HS-27A (cell line): ENCODE measurements around the gene RAP1A.
"Not testable (repeated sequence)": the region's sequence is repeated elsewhere in the genome, so short reads cannot be mapped to it uniquely, and the experiment has no call there.

Experiments used
- DNase-seq: peaks from one replicate; pipeline ENCODE4 v3.0.0-alpha.2; 2012; ENCODE audit warnings: low read depth, missing footprints

RAP1A gene

DNA sequence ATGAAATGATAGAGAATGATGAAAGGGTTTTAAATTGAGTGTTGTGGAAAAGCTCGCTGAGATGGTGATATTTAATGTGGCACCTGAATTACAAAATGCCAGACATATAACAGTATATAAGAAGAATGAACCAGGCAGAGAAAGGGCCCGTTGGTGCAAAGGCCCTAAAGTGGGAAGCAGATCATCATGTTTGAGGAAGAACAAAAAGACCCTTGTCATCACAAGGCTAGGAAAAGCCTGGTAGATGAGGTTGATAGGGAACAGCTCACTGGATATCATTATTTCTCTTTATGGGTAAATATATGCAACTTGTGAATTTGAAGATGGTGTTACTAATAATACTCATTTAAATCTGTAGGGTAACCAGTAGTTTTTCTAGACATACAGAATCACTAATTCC, 11.0 kb downstream of the RAP1A start:
- DNase-seq = no peak

DNA sequence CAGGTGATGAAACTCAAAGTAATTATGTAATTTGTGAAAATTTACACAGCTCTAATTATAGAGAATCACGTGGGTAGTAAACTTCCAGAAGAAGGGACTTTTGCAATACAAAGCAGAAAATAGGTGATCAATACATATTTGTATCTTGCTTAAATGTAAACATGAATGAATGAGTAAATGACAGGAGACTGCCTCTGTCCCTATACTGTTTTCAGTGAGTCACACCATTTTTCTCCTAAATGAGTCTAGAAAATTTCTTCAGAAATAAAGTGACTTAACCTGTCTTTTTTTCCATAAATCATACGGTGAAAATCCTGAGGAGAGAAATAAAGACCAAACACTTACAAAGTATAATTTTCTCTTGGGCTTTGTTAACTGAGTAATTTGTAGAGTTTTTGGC, 11.9 kb downstream of the RAP1A start:
- DNase-seq = no peak

DNA sequence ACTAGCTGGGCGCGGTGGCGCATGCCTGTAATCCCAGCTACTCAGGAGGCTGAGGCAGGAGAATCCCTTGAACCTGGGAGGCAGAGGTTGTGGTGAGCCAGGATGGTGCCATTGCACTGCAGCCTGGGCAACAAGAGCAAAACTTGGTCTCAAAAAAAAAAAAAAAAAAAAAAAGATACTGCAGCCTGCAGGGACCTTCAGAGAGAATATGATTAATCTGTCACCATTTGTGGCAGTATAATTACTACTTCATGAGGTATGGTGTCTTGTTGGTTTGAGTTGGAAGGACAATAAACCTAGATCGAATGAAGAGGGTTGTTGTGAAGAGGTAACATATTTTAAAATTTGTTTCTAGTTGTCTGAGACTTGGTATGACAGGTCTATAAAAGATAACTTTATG, 13.2 kb downstream of the RAP1A start:
- DNase-seq = not testable (repeated sequence)

DNA sequence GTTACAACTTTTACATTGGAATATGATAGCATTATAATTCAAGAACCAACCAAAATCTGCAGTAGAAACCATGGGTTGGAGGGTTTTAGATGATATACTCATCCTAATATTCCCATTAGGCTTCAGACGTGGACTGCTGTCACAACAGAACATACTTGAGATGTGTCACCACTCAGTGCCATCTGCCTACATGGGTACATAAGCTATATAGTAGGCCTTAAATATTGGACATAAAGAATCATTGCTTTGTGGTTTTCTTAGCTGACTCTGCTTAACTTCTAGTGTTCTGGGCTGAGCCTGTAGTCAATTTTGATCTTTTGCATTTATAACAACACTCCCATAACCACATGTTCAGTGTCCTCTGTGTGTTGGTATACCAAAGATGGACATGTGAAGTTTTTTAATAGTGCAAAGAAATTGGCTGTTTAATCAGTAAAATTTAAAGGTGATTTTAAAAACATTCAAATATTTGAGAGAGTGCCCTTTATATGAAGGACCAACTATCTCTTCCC, 14.2 kb downstream of the RAP1A start:
- DNase-seq = no peak

DNA sequence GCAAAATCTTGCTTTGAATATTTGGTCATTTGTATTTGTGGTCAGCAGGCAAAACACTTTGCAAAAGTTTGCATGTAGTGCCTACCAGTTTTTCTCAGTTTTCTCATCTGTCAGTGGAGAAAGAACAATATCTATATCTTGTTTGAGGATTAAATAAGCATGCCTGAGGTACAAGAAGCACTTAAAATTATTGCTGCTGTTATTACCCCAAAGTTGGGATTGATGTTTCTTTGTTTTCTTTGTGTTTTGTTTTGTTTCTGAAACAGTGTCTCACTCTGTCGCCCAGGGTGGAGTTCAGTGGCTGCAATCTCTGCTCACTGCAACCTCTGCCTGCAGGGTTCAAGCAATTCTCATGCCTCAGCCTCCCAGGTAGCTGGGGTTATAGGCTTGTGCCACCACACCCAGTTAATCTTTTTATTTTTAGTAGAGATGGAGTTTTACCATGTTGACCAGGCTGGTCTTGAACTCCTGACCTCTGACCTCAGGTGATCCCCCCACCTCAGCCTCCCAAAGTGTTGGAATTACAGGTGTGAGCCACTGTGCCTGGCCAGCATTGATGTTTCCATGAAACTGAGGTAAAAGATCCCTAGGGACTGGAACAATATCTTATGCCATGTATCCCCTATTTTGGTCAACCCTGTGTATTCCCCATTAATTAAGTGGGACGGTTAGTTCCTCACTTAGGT, 15.9 kb downstream of the RAP1A start:
- DNase-seq = no peak

DNA sequence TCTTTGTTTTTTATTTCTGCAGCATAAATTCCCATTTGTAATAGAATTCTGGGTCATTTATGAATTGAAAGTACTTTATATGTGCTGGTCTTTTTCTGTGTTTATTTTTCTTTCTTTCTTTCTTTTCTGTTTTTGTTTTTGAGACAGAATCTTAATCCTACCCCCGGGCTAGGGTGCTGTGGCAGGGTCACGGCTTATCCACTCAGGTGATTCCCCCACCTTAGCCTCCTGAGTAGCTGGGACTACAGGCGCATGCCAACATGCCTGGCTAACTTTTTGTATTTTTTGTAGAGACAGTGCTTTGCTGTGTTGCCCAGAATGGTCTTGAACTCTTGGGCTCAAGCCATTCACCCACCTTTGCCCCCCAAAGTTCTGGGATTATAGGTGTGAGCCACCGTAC, 18.7 kb downstream of the RAP1A start:
- no peak for DNase-seq

DNA sequence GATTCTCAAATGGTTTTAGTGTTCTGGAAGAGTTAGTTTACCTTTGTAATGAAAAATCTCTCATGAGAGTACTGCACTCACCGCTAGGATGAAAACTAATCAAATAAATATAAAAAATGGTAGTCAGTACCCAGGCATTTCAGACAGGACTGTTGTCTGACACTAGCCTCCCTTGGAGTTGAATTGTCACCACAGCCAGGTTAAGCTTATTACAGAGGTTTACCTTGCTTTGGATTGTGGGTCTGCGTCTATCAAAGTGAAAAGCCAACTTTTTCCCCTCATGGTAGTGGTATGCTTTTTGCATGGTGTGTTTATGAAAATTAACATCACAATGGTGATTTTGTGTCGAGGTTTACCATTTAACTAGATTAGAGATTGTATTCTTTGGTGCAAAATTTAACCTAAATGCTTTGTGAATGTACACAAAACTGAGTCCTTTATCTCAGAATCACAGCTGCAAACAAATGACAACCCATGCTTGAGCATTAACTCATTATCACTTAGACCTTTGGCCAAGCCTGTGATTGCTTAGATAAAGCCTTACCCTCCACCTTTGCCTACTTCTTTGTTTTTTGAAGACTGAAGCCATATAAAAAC, 20.1 kb downstream of the RAP1A start:
- DNase-seq = no peak

DNA sequence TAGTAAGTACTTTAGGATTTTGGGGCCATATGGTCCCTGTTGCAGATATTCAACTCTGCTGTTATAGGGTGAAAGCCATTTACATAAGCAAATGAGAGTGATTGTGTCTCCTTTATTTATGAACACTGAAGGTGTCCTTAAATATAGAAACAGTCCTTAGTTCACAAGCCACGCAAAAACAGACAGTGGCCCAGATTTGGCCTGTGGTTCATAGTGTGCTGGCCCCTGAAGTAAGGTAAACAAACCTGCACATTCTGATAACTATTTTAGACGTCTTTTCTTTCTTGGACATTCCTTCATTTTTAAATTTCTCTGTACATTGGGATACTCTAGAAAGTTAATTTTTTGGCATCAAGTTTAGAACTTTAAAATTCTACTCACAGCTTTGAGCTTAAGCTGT, 23.5 kb downstream of the RAP1A start:
- no peak for DNase-seq

DNA sequence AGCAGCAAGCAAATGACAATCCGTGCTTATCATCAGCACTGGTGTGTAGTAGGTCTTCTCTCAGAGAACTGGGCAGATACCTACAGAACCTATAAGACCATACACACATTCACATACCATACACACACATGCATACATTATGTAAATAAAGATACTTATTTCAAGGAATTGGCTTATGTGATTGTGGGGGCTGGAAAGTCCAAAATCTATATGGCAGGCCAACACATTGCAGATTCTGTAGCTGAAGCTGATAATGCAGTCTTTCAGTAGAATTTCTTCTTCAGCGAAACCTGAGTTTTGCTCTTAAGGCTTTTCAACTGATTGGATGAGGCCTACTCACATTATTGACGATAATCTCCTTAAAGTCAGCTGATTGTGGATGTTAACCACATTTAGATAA, 24.1 kb downstream of the RAP1A start:
- DNase-seq = no peak

DNA sequence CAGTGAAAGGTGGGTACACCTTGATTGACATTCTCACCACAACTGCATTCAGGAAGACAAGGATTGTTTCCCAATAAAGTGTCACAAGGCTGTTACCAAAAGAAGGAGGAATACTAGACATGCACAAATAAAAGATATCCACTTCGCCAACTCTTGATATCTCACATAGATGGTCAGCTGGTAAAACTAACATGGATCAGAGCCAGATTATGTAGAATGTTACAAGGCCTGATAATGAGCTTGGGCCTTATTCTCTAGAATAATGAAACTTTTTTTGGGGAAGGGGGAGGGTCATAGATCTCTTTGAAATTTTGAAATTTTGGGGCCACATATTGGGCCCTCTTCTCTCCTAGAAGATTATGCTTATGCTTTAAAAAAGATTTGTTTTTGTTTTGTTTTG, 24.9 kb downstream of the RAP1A start:
- no peak for DNase-seq

DNA sequence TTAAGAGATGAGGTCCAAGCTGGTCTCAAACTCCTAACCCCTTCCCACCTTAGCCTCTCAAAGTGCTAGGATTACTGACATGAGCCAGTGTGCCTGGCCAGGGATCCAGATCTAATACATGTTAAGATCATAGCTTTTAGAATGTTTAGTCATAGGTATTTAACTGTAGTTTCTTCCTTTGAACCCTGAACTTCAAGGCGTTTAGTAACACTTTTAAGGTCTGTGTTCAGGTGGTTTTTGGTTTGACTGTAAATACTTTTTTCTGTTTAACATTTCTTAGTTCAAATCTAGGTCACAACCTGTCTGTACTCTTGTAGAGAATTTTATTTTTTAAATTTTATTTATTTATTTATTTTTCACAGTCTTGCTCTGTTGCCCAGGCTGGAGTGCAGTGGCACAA, 28.1 kb downstream of the RAP1A start:
- DNase-seq = no peak

DNA sequence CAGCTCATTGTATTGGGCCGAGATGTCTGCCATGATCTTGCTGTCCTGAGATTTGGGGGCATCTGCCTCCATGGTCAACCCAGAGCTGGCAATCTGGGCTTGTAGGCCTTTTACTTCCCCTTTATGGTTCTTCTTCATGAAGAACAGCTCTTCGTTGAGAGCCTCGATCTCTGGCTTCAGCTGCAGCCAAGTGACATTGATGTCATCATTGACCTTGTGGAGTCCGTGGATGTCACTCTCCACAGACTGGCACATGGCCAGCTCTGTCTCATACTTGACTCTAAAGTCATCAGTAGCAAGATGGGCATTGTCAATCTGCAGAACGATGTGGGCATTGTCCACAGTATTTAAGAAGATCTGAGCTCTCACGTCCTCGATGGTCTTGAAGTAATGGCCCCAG, 29.2 kb downstream of the RAP1A start:
- DNase-seq = no peak

DNA sequence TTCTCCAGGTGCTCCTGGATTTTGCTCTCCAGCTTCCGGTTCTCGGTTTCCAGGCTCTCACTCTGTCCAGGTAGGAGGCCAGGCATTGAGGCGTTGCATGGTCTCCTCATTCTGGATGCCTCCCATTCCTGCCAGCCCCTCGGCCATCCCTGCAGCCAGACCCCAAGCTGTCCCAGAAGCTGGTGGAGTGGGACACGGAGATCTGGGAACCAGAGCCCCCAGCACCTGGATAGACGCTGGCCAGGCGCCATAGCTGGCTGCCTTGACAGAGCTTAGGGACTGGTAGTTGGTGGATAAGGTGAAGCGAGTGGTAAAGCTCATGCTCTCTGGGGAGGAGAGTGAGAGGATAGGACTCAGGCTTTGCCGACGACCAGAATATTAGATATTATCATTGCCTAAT, 29.6 kb downstream of the RAP1A start:
- DNase-seq = no peak

DNA sequence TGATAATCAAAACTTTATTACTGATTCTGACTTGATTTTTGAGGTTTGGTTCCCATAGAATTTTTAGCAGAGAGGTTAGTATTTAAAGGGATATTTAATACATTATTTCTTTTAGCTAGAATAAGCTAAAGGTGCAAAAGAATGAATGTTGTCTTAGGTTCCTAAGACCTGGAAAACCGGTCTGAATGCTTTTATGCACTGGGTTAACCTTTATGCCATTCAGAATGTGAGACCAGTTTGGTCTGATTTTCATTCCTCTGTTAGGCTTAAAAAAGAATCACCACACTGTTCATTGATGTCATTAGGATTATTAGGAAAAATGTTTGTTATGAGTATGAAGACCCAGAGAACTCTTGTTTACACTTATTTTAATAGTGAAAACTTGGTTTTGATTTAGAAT, 30.1 kb downstream of the RAP1A start:
- DNase-seq = no peak

DNA sequence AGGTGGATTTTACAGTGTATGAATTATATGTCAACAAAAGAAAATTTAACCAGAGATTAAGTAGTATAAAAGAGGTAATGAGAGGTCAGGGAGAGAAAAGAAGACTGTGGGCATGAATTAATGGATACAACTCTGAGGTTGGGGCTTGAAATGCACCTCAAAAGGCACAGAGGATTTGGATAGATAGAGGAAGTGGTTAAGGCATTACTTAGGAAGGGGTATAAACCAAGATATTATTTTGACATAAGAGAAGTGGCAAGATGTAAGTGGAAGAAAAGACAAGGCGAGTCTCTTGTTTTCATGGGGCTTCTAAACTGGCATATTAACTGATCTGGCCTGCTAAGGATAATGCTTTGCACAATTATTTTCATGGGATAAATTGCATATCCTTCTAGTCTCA, 34.1 kb downstream of the RAP1A start:
- DNase-seq = no peak

DNA sequence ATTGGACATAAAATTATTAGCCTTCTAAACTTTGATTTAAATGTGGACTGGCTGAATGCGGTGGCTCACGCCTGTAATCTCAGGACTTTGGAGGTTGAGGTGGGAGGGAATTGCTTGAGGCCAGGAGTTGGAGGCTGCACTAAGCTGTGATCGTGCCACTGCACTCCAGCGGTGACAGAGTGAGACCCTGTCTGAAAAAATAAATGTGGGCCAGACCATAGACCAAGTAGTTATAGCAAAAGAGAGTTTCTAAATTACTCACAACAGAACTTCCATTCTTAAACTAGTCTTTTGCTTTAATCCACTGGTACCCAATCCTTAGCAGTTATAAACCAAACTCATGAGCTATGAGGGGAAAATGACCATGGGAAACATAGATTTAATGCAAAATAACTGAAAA, 35.2 kb downstream of the RAP1A start:
- DNase-seq = no peak

DNA sequence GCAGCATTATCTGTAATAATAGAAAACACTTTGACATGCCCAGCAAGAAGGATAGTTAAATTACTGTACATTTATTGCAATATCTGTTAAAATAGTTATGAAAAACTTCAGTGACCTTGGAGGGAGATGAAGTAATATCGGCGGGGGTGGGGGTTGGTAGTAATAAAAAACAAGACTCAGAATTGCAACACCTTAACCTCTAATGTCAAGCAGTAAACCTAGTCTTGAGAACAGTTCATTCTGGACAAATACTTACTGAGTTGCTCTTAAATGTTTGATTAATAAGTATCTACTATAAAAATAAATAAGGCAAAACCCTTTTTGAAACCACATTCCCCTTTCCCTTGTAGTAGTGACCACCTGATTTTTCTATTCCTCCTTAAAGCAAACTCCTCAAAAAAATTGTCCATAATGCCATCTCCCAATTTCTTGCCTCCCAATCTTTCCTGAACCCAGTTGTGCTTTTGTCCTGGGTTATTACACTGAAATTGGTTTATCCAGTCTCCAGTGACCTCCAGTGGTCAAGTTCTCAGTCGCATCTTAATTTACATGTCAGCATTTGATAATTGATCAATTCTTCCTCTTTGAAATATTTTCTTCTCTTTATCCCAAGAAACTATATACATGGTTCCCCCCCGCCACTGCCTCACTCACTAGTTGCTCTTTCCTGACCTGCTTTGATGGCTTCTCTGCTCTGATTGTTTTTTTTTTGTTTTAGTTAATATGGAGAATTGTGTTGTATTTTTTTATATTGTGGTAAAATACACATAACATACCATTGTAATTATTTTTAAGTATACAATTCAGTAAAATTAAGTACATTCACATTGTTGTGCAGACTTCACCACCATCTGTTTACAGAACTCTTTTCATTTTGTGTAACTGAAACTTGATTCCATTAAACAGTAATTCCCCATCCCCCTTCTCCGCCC, 36.8 kb downstream of the RAP1A start:
- DNase-seq = peak; percentile 27

DNA sequence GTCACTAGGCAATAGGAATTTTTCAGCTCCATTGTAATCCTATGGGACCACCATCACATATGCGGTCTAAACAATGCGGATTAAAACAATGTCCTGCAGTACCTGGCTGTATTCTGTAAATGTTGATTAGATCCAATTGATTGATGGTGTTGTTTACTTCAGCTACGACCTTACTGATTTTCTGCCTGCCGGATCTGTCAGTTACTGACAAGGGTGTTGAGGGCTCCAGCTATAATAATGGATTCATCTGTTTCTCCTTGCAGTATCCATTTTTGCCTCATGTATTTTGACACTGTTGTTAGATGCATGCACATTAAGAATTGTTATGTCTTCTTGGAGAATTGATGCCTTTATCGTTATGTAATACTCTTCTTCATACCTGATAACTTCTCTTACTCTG, 39.0 kb downstream of the RAP1A start:
- DNase-seq = no peak

DNA sequence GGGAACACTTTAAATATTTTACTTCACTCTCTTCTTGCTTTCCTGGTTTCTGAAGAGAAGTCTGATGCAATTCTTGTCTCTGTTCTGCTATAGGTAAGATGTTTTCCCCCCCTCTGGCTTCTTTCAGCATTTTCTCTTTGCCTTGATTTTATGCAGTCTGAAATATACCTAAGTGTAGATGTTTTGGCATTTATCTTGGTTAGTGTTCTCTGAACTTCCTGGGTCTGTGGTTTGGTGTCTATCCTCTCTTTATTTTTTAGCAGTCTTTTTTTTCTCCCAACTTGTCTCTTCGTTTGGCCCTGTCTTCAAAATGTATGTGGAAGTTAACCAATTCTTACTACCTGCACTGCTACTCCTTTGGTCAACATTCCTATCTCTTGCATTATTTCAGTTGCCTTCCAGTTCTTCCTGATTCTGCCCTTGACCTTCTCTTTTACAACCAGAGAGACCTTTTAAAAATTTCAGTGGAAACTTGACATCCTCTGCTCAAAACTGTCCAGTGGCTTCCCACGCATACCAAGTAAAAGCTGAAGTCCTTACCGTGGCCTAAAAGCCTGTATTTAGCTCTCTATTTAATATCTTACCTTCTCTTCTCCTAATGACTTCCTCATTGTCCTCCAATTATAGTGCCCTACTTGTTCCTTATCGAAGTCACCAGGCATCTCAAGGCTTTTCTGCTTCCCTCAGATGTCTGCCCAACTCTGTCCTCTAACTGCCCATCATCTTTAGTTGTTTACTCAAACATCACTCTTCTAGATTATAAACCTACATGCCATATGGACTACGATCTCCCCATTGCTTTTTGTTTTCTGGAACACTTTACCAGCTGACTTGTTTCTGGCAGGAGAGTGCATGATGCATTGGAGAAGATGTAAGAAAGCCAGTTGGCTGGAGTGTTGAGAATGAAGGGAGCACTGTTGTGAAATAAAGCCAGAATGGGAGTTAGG, 40.9 kb downstream of the RAP1A start:
- no peak for DNase-seq

DNA sequence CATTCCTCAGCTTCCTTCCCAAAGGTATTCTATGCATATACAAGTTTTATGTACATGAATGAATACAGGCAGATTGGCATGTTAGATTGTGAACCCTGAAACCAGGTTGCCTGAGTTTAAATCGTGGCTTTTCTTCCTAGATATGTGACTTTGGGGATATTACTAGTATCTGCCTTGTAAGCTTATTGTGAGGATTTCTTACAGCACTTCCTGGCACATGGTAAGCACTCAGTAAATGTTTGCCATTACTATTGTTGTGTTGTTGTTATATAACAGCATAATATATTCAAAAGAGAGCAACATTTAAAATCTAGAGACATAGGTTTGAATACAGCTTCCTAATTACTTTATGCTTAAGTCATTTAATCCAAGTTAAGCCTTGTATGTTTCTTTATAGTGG, 45.1 kb downstream of the RAP1A start:
- no peak for DNase-seq

DNA sequence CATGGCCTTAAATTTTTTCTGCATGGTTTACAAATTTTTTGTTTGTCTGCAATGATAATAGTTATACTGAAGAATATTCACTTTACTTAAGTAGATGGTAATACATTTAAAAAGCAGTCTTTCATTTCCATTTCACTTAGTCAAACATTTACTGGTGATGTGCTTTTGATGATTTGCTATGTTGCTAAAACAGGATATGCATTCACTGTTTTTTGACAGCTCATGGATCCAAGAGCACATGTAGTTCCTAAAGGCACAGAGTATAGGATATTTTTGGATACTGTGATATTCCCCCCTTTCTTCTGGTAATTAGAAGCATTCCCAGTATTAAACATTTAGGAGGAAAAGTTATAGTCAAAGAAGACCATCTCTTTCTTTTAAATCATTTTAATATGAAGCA, 45.9 kb downstream of the RAP1A start:
- DNase-seq = no peak

DNA sequence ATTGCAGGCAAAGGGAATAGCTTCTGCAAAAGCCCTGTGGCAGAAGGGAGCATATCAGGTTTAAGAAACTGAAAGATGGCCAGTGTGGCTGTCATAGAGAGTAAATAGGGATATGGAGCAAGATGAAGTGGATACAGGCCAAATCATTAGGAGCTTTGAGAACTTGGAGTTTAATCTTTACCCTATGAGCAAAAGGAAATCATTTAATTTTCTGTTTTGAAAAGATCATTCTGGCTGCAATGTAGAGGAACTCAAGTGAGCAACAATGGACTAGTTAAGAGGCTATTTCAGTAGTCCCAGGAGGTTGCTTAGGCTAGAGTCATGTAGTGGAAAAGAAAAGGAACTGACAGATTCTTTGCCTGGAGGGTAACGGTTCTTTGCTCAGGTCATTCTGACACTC, 47.2 kb downstream of the RAP1A start:
- DNase-seq = no peak
